ENCODE measurements around the gene ERC1.

The ERC1 gene

GRCh38 chr12:1188016-1188415, 197.0 kb downstream of the ERC1 start:
- TF ChIP-seq CTCF (IDR thresholded peaks at IDR 0.05; ENCODE audit: low read length) (no peak), EZH2phosphoT487 (IDR thresholded peaks at IDR 0.05; ENCODE audit: low read length) (no peak), EZH2 (optimal IDR thresholded peaks at IDR 0.05; ENCODE audit: low read depth, low read length) (no peak)
- H3K9me3 ChIP-seq (replicated peaks; ENCODE audit: insufficient read depth, low read length): no peaks in the 10 kb centered on the region
- no peak overlapping the region for H3K27ac ChIP-seq (ENCODE audit: low read length)
- peaks cover 25% of the 10 kb centered on the region for H3F3A ChIP-seq (ENCODE audit: insufficient read depth, low read length)
- no peaks in the 10 kb centered on the region for H4K20me1 ChIP-seq (ENCODE audit: insufficient read depth, low read length)
- peaks cover 32% of the 10 kb centered on the region for H3K4me1 ChIP-seq (ENCODE audit: low read length)
- H3K27me3 ChIP-seq (replicated peaks; ENCODE audit: insufficient read depth, low read length): no peaks in the 10 kb centered on the region
- no peaks in the 10 kb centered on the region for H3K9me2 ChIP-seq (replicated peaks; ENCODE audit: insufficient read depth, low read length)
- H3K4me3 ChIP-seq (ENCODE audit: low read length): no peak overlapping the region
- no peak for DNase-seq
- no peak overlapping the region for H3K4me2 ChIP-seq (ENCODE audit: low read depth, low read length)
- no peak overlapping the region for H2AFZ ChIP-seq (ENCODE audit: low read length)
- H3K36me3 ChIP-seq (replicated peaks; ENCODE audit: insufficient read depth, low read length): no peaks in the 10 kb centered on the region
- no peak overlapping the region for H3K9ac ChIP-seq (ENCODE audit: low read length)
- H3K79me2 ChIP-seq (ENCODE audit: low read length): no peaks in the 10 kb centered on the region

DNA sequence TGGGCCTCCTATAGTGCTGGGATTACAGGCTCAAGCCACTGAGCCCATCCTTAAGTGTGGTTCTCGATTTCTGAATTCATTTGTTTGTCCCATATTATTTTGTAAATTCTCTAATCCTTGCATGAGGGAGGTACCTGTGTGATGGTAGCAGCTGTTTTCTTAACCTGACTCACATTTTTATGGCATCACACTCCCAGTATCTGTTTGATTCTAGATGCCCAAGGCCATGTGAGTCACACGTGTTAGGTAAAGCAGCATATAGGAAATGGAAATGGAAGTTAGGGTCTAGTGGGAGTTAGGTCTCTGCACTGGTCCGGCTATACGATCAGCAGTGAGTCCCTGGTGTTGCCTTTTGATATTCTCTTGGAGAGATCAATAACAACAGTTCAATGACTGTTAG, 198.1 kb downstream of the ERC1 start:
- Histone ChIP-seq H3K9ac (ENCODE audit: low read length) (no peak overlapping the region), H2AFZ (ENCODE audit: low read length) (no peak overlapping the region)

DNA sequence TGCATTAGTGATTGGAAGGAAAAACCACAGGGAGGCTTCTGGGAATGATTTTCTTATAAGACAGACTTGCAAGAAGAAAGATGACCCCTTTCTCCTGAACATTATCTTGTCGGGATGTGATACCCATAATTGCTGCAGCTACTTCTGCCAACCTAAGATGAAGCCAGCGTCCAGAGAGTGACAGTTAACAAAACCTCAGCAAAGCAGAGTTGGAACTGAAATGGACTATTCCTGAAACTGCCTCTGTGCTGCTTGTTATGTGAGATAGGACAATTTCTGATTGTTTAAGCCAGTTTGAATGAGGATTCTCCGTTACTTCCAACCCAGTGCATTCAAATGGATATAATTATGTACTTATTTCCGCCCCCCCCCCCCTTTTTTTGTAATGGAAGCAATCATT, 204.5 kb downstream of the ERC1 start:
- Histone ChIP-seq H3K4me1 (ENCODE audit: low read length) (peaks cover 15% of the 10 kb centered on the region), H3K4me2 (ENCODE audit: low read depth, low read length) (no peak overlapping the region), H3K27ac (ENCODE audit: low read length) (no peak overlapping the region), H4K20me1 (ENCODE audit: insufficient read depth, low read length) (no peaks in the 10 kb centered on the region), H3F3A (ENCODE audit: insufficient read depth, low read length) (no peaks in the 10 kb centered on the region), H3K9ac (ENCODE audit: low read length) (no peak overlapping the region), H3K79me2 (ENCODE audit: low read length) (no peaks in the 10 kb centered on the region; the same call in 1 of the 2 replicates), H3K4me3 (ENCODE audit: low read length) (no peak overlapping the region), H3K9me2 (replicated peaks; ENCODE audit: insufficient read depth, low read length) (no peaks in the 10 kb centered on the region), H2AFZ (ENCODE audit: low read length) (no peak overlapping the region), H3K9me3 (replicated peaks; ENCODE audit: insufficient read depth, low read length) (no peaks in the 10 kb centered on the region), H3K27me3 (replicated peaks; ENCODE audit: insufficient read depth, low read length) (no peaks in the 10 kb centered on the region), H3K36me3 (replicated peaks; ENCODE audit: insufficient read depth, low read length) (0 out of 2 replicates have a peak, but pooled peaks cover 4% of the 10 kb centered on the region)
- DNase-seq: no peak
- no peak for TF ChIP-seq EZH2 (optimal IDR thresholded peaks at IDR 0.05; ENCODE audit: low read depth, low read length)
- TF ChIP-seq EZH2phosphoT487 (IDR thresholded peaks at IDR 0.05; ENCODE audit: low read length): no peak
- TF ChIP-seq CTCF (IDR thresholded peaks at IDR 0.05; ENCODE audit: low read length): no peak

More for the DNA sequence above, 198.1 kb downstream of the ERC1 start:
- TF ChIP-seq EZH2 (optimal IDR thresholded peaks at IDR 0.05; ENCODE audit: low read depth, low read length): no peak
- TF ChIP-seq EZH2phosphoT487 (IDR thresholded peaks at IDR 0.05; ENCODE audit: low read length): no peak
- TF ChIP-seq CTCF (IDR thresholded peaks at IDR 0.05; ENCODE audit: low read length): no peak
- peaks cover 32% of the 10 kb centered on the region for H3K4me1 ChIP-seq (ENCODE audit: low read length)
- DNase-seq: no peak
- no peak overlapping the region for H3K4me2 ChIP-seq (ENCODE audit: low read depth, low read length)
- no peaks in the 10 kb centered on the region for H3K9me3 ChIP-seq (replicated peaks; ENCODE audit: insufficient read depth, low read length)
- H3K9me2 ChIP-seq (replicated peaks; ENCODE audit: insufficient read depth, low read length): no peaks in the 10 kb centered on the region
- no peak overlapping the region for H3K27ac ChIP-seq (ENCODE audit: low read length)
- H3K79me2 ChIP-seq (ENCODE audit: low read length): no peaks in the 10 kb centered on the region
- H3K36me3 ChIP-seq (replicated peaks; ENCODE audit: insufficient read depth, low read length): no peaks in the 10 kb centered on the region
- no peaks in the 10 kb centered on the region for H4K20me1 ChIP-seq (ENCODE audit: insufficient read depth, low read length)
- H3K27me3 ChIP-seq (replicated peaks; ENCODE audit: insufficient read depth, low read length): no peaks in the 10 kb centered on the region
- H3K4me3 ChIP-seq (ENCODE audit: low read length): no peak overlapping the region
- peaks cover 23% of the 10 kb centered on the region for H3F3A ChIP-seq (ENCODE audit: insufficient read depth, low read length)

Measured in MM.1S (cell line).